ENCODE results near the gene GABRB3.

The GABRB3 gene

DNA sequence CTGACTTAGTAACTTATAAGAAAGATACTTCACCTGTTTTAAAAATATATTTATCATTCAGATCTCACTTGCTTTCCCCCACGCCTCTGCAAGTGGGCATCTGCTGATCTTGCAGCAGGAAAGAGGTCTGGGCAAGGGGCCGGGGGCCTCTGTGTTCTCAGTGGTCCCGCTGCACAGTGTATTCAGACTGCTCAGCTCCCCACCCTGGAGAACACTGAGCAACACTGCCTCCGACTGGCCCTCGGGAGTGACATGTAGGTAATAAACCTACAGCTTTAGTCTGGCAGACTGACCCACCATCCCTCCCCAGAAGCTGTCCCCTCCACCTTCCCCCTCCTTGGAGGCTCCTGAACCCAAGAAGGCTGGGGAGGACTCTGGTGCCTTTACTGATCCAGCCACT, 43.8 kb downstream of the GABRB3 start:
- no peaks in the 10 kb centered on the region for H3K27me3 ChIP-seq (ENCODE audit: insufficient read depth, poor library complexity, severe bottlenecking)
- H3K4me1 ChIP-seq (ENCODE audit: insufficient read depth, poor library complexity, severe bottlenecking): no peaks in the 10 kb centered on the region
- H3K4me3 ChIP-seq (ENCODE audit: severe bottlenecking): no peak overlapping the region
- DNase-seq (ENCODE audit: low spot score): no peak
- no peak for ATAC-seq (ENCODE audit: low read depth)
- H3K9me3 ChIP-seq (ENCODE audit: severe bottlenecking): peaks cover 7% of the 10 kb centered on the region
- TF ChIP-seq, protein P1, sequence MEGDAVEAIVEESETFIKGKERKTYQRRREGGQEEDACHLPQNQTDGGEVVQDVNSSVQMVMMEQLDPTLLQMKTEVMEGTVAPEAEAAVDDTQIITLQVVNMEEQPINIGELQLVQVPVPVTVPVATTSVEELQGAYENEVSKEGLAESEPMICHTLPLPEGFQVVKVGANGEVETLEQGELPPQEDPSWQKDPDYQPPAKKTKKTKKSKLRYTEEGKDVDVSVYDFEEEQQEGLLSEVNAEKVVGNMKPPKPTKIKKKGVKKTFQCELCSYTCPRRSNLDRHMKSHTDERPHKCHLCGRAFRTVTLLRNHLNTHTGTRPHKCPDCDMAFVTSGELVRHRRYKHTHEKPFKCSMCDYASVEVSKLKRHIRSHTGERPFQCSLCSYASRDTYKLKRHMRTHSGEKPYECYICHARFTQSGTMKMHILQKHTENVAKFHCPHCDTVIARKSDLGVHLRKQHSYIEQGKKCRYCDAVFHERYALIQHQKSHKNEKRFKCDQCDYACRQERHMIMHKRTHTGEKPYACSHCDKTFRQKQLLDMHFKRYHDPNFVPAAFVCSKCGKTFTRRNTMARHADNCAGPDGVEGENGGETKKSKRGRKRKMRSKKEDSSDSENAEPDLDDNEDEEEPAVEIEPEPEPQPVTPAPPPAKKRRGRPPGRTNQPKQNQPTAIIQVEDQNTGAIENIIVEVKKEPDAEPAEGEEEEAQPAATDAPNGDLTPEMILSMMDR (IDR thresholded peaks at IDR 0.05; ENCODE audit: poor library complexity, severe bottlenecking): no peak
- H3K27ac ChIP-seq (ENCODE audit: poor library complexity, severe bottlenecking): no peak overlapping the region
- H3K36me3 ChIP-seq (ENCODE audit: low read depth): no peaks in the 10 kb centered on the region

DNA sequence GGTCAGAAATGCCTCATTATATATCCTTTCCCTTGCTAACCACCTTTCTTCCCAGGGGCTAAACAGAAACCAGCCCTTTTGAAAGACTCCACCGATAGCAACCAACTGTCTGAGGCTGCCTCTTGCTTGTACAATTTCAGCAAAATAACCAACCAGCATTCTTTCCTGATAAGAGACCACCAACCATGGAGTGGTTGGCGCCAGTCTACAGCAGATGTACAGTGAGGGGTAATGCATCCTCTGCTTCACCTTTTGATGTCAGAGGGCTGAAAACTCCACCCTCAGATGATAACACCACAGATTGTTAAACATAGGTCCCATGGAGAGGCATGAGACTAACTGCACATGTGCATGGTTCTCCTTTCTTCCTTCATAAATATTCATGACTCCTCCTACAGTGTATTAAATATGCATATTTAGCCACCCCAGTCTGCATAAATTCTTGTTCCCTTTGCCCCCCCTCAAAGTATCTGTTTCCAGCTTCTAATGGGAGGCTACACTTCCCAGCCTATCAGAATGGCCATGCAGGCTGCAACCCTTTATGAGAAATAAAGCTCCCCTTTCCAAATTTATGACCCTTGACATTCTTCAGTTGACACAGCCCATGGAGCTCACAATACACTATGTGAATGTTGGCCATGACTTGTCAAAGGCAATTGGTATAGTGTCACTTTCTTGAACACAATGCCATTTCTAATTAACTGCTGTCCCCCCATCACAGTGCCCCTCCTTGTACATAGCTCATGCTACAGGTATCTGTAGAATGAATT, 48.3 kb downstream of the GABRB3 start:
- DNase-seq (ENCODE audit: low spot score) (no peak), ATAC-seq (ENCODE audit: low read depth) (no peak)
- TF ChIP-seq, protein P1 (IDR thresholded peaks at IDR 0.05; ENCODE audit: poor library complexity, severe bottlenecking): no peak
- Histone ChIP-seq H3K36me3 (ENCODE audit: low read depth) (no peaks in the 10 kb centered on the region), H3K27ac (ENCODE audit: poor library complexity, severe bottlenecking) (no peak overlapping the region), H3K27me3 (ENCODE audit: insufficient read depth, poor library complexity, severe bottlenecking) (no peaks in the 10 kb centered on the region), H3K4me3 (ENCODE audit: severe bottlenecking) (no peak overlapping the region), H3K4me1 (ENCODE audit: insufficient read depth, poor library complexity, severe bottlenecking) (no peaks in the 10 kb centered on the region), H3K9me3 (ENCODE audit: severe bottlenecking) (no peaks in the 10 kb centered on the region)

DNA sequence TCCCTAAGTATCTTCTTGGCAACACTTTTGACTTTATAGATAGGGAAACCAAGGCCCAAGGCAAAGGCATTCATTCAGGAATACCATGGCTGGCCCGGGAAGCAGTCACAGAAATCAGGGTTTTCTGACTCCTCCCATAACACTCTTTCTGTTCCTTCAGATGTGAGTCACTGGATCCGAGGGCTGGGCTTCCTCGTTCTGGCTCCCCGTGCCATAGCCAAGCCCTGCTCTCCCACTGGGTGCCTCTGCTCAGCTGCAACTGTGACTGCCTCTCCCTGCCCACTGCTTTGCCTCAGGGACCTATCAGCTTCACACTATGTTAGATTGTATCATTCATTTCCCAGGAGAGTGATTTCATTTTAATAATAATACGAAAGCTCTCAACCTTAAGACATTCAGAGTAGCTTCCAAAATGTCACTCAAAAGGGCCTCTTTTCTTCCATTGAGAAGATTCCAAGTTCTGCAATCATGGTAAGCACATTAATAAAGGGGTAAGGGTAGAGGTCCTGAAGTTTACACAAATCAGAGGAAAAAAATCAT, 50.2 kb downstream of the GABRB3 start:
- Histone ChIP-seq H3K4me3 (ENCODE audit: severe bottlenecking) (no peak overlapping the region), H3K27me3 (ENCODE audit: insufficient read depth, poor library complexity, severe bottlenecking) (no peaks in the 10 kb centered on the region), H3K9me3 (ENCODE audit: severe bottlenecking) (peaks cover 4% of the 10 kb centered on the region), H3K27ac (ENCODE audit: poor library complexity, severe bottlenecking) (no peak overlapping the region), H3K36me3 (ENCODE audit: low read depth) (no peaks in the 10 kb centered on the region), H3K4me1 (ENCODE audit: insufficient read depth, poor library complexity, severe bottlenecking) (no peaks in the 10 kb centered on the region)
- ATAC-seq (ENCODE audit: low read depth): peak; percentile 52; the same call in 1 of the 3 replicates
- TF ChIP-seq, protein P1 (IDR thresholded peaks at IDR 0.05; ENCODE audit: poor library complexity, severe bottlenecking): no peak
- DNase-seq (ENCODE audit: low spot score): no peak

DNA sequence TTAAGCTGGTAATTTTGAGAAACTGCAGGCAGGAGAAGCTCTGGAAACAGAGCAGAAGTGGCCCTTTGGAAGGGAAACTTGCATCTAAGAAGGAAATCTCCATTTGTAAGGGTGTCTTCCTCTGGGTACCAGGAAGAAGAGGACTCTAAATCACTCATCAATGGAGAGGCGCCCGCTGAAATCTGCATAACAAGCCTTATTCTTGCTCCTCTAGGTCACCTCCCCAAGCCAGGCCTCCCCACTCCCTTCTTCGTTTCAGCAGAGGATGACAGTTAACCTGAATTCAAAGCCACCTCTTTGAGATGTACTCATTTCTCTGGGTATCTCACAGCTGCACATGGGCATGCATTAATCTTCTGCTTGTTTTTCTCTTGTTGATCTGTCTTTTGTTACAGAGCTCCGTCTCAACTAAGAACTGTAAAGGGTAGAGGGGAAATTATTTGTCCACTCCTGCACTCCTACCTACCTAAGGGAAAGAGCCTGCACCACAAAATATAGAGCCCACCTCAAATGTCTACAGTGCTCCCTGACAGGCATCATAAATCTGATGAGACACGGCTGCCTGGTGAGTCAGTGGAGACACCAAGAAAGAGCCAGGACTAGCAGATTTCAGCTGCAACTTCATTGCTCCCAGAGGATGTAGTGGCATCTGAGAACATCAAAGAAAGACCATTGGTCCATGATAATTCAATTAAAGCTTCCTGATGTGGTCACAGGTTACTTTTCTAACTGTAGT, 51.5 kb downstream of the GABRB3 start:
- no peak for ATAC-seq (ENCODE audit: low read depth)
- no peak overlapping the region for H3K27ac ChIP-seq (ENCODE audit: poor library complexity, severe bottlenecking)
- peaks cover 4% of the 10 kb centered on the region for H3K9me3 ChIP-seq (ENCODE audit: severe bottlenecking)
- H3K27me3 ChIP-seq (ENCODE audit: insufficient read depth, poor library complexity, severe bottlenecking): no peaks in the 10 kb centered on the region
- TF ChIP-seq, protein P1 (IDR thresholded peaks at IDR 0.05; ENCODE audit: poor library complexity, severe bottlenecking): no peak
- H3K36me3 ChIP-seq (ENCODE audit: low read depth): no peaks in the 10 kb centered on the region
- no peak for DNase-seq (ENCODE audit: low spot score)
- H3K4me3 ChIP-seq (ENCODE audit: severe bottlenecking): no peak overlapping the region
- H3K4me1 ChIP-seq (ENCODE audit: insufficient read depth, poor library complexity, severe bottlenecking): no peaks in the 10 kb centered on the region

All from RWPE2 (cell line).